NCI-H128 (cell line): ENCODE data around the gene PGC.

ENCODE experiments used
- DNase-seq: peaks from one replicate; lab custom pipeline; 2025; ENCODE audit not compliant: unreplicated experiment; lab: John Stamatoyannopoulos, UW

Gene PGC

GRCh38 chr6:41700463-41701347, 46.5 kb downstream of the PGC start:
- DNase-seq = no peak

GRCh38 chr6:41699063-41699462, 48.1 kb downstream of the PGC start:
- no peak for DNase-seq

GRCh38 chr6:41697861-41698781, 49.1 kb downstream of the PGC start:
- no peak for DNase-seq

GRCh38 chr6:41696788-41697187, 50.4 kb downstream of the PGC start:
- DNase-seq = no peak

GRCh38 chr6:41695825-41696224, 51.4 kb downstream of the PGC start:
- no peak for DNase-seq

GRCh38 chr6:41694815-41695526, 52.2 kb downstream of the PGC start:
- DNase-seq = no peak

- no peak for DNase-seq
These were observed 53.6 kb downstream of the PGC start for GRCh38 chr6:41693281-41694240.

- no peak for DNase-seq
These were observed 54.5 kb downstream of the PGC start for GRCh38 chr6:41692730-41693129.

- no peak for DNase-seq
These were observed 55.0 kb downstream of the PGC start for GRCh38 chr6:41692080-41692675.

- no peak for DNase-seq
These were observed 55.6 kb downstream of the PGC start for GRCh38 chr6:41691426-41692079.

- DNase-seq = no peak
These were observed 56.5 kb downstream of the PGC start for GRCh38 chr6:41690541-41691330.

GRCh38 chr6:41689171-41690008, 57.8 kb downstream of the PGC start:
- DNase-seq = no peak

GRCh38 chr6:41688256-41688965, 58.8 kb downstream of the PGC start:
- no peak for DNase-seq

- DNase-seq = no peak
These were observed 59.6 kb downstream of the PGC start for GRCh38 chr6:41687501-41688175.
